Hepatocyte (in vitro differentiated cells): ENCODE measurements around the gene SETD3. TPM values are rescaled to one million over a fixed set of nuclear protein-coding genes. Genes with fewer than 3 reads are reported as not detected.

ENCODE experiments used
- DNase-seq: peaks from one replicate; pipeline ENCODE4 v3.0.0-alpha.2; 2016; ENCODE audit warnings: low spot score
- H2AFZ ChIP-seq: fragments of 200-600 bp; sonication (generic); 2 replicates; pipeline ENCODE4 v1.6.0; 2016; ENCODE audit warnings: antibody characterized with exemption, mild to moderate bottlenecking
- H3K27ac ChIP-seq: fragments of 200-600 bp; sonication (generic); 2 replicates; pipeline ENCODE4 v1.5.1; 2016; ENCODE audit warnings: mild to moderate bottlenecking
- H3K27me3 ChIP-seq: fragments of 200-600 bp; sonication (generic); 2 replicates; pipeline ENCODE4 v1.6.1; 2016
- H3K36me3 ChIP-seq: fragments of 200-600 bp; sonication (generic); replicated peaks from 2 replicates; pipeline ENCODE4 v1.5.1; 2016; ENCODE audit warnings: low read depth; ENCODE audit not compliant: insufficient read depth
- H3K4me1 ChIP-seq: fragments of 200-600 bp; sonication (generic); 2 replicates; pipeline ENCODE4 v1.5.1; 2016; ENCODE audit warnings: mild to moderate bottlenecking, moderate library complexity; ENCODE audit not compliant: insufficient read depth
- H3K4me2 ChIP-seq: fragments of 200-600 bp; sonication (generic); 2 replicates; pipeline ENCODE4 v1.6.0; 2016
- H3K4me3 ChIP-seq: fragments of 200-600 bp; sonication (generic); 2 replicates; pipeline ENCODE4 v1.5.1; 2016; ENCODE audit warnings: mild to moderate bottlenecking
- H3K79me2 ChIP-seq: fragments of 200-600 bp; sonication (generic); 2 replicates; pipeline ENCODE4 v1.6.0; 2017; ENCODE audit warnings: mild to moderate bottlenecking
- H3K9me2 ChIP-seq: fragments of 200-600 bp; sonication (generic); replicated peaks from 2 replicates; pipeline ENCODE4 v1.6.0; 2017; ENCODE audit warnings: mild to moderate bottlenecking; ENCODE audit not compliant: insufficient read depth
- H3K9me3 ChIP-seq: fragments of 200-600 bp; sonication (generic); 2 replicates; pipeline ENCODE4 v1.5.1; 2016; ENCODE audit warnings: low read depth, mild to moderate bottlenecking
- H4K20me1 ChIP-seq: fragments of 200-600 bp; sonication (generic); 2 replicates; pipeline ENCODE4 v1.6.0; 2016; ENCODE audit warnings: mild to moderate bottlenecking; ENCODE audit not compliant: insufficient read depth, poor library complexity, severe bottlenecking
- EZH2 ChIP-seq: fragments of 200-600 bp; sonication (generic); IDR thresholded peaks from 2 replicates; pipeline ENCODE4 v1.6.1; 2016; ENCODE audit warnings: antibody characterized with exemption, mild to moderate bottlenecking, borderline replicate concordance
- EZH2phosphoT487 ChIP-seq: fragments of 200-600 bp; sonication (generic); IDR thresholded peaks from one replicate; pipeline ENCODE4 v1.6.1; 2018; ENCODE audit warnings: antibody characterized with exemption, mild to moderate bottlenecking, low read depth, moderate library complexity; ENCODE audit not compliant: unreplicated experiment, severe bottlenecking
- WGBS: methylation state at CpG from one replicate; pipeline ENCODE4 v1.1.6; 2016; ENCODE audit warnings: low lambda C conversion rate; ENCODE audit errors: missing lambda C conversion rate; 5-methylcytosine and 5-hydroxymethylcytosine counted together
- polyA plus RNA-seq: library from polyadenylated mRNA; unstranded; fragments of >200 nt; fragmentation: Nextera tagmentation; extraction: Ambion mirVana; gene quantifications from 2 replicates; pipeline ENCODE4 v1.2.1, GENCODE V29; 2016
- total RNA-seq: library from RNA; depleted of rRNA; stranded (reverse); fragments of >200 nt; gene quantifications from 2 replicates; pipeline ENCODE4 v1.2.3, GENCODE V29; 2014
- TF ChIP-seq, protein P1 (sequence below): fragments of 200-600 bp; sonication (generic); IDR thresholded peaks from 2 replicates; pipeline ENCODE4 v1.5.1; 2016; ENCODE audit warnings: antibody characterized with exemption, mild to moderate bottlenecking; ENCODE audit not compliant: poor library complexity

Gene SETD3
- total and polyA plus RNA-seq, 2 experiments from 2014 or later = 43.6 to 60.2 TPM

DNA sequence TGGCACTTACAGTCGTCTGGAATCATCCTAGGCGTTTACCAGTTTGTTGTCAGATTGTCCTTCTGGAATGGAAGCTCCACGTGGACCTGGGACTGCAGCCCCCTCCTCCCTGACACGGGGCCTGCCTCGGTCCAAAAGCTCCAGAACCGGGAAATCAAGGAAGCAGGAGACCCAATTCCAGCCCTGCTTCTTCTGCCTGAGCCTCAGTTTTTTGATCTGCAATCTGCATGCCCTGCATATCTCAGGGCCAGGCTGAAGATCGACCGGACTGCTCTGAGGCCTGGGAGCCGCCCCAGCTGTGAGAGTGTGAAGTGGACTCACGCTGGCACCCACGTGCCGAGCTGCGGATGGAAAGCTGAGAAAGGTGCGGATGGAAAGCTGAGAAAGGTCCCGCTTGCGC, 98.6 kb downstream of the SETD3 start:
- WGBS = 74% methylated on average over 16 of the region's 16 CpGs
- no peaks in the 10 kb centered on the region for H3K36me3 ChIP-seq
- H3K27me3 ChIP-seq = no peaks in the 10 kb centered on the region
- H3K9me3 ChIP-seq = no peaks in the 10 kb centered on the region
- no peak overlapping the region for H3K4me2 ChIP-seq
- H3K27ac ChIP-seq = no peak overlapping the region
- H4K20me1 ChIP-seq = no peaks in the 10 kb centered on the region
- H3K4me1 ChIP-seq = no peaks in the 10 kb centered on the region
- no peaks in the 10 kb centered on the region for H3K9me2 ChIP-seq
- DNase-seq = no peak
- H3K4me3 ChIP-seq = no peak overlapping the region
- H2AFZ ChIP-seq = no peak overlapping the region
- H3K79me2 ChIP-seq = no peaks in the 10 kb centered on the region
- no peak for TF ChIP-seq EZH2phosphoT487

DNA sequence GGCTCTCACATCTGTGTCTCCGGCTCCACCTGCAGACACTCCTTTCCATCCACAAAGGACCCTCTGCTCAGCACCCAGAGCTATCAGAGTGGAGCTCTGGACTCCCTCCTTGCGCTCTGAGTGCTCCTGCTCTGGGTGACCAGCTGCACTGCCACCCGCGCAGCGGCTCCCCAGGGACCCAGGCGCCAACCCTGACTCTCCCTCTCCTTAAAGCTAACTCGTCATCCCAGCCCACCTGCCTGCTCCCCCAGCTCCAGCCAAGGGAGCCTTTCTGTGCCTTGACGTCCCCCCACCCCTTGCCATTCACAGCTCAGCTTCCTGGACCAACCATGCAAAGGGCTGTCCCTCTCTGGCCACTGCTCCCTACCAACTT, 99.0 kb downstream of the SETD3 start:
- no peak overlapping the region for H3K4me2 ChIP-seq

DNA sequence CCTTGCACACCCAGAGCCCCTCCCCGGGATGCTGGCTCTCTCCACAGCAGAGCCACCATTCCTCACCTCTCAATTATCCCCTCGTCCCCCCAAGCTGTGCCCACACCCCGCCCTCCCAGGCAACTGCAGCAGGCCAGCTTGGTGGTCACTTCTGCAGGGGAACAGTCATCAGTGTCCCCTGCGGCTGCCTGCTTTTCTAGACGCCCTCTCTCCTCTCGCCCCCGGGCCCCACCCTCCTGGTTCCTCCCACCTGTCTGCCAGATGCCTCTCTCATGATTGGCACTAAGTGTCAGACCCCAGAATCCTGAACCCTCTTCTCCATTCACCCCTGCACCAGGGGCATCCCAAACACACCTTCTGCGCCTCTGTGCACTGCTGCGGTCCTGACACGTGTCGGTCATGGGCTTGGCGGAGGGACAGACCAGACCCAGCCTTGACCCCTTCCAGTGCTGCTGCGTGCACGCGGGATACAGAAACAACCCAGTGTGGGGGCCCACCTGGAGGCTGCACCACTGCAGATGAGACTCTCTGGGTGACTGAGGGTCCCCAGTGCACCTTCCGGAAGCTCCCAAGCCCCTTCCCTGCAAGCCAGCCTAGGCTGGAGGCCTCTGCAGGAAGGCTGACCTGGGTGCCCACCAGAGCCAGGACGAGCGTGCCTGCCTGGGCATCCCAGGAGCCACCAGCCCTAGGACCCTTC, 99.5 kb downstream of the SETD3 start:
- Histone ChIP-seq H3K4me3 (no peak overlapping the region), H3K27ac (no peak overlapping the region), H3K27me3 (no peaks in the 10 kb centered on the region), H3K36me3 (no peaks in the 10 kb centered on the region), H3K9me2 (no peaks in the 10 kb centered on the region), H3K79me2 (no peaks in the 10 kb centered on the region), H3K9me3 (no peaks in the 10 kb centered on the region), H3K4me1 (no peaks in the 10 kb centered on the region), H4K20me1 (no peaks in the 10 kb centered on the region), H2AFZ (no peak overlapping the region), H3K4me2 (no peak overlapping the region)
- no peak for TF ChIP-seq EZH2
- TF ChIP-seq EZH2phosphoT487 = no peak
- TF ChIP-seq, protein P1, sequence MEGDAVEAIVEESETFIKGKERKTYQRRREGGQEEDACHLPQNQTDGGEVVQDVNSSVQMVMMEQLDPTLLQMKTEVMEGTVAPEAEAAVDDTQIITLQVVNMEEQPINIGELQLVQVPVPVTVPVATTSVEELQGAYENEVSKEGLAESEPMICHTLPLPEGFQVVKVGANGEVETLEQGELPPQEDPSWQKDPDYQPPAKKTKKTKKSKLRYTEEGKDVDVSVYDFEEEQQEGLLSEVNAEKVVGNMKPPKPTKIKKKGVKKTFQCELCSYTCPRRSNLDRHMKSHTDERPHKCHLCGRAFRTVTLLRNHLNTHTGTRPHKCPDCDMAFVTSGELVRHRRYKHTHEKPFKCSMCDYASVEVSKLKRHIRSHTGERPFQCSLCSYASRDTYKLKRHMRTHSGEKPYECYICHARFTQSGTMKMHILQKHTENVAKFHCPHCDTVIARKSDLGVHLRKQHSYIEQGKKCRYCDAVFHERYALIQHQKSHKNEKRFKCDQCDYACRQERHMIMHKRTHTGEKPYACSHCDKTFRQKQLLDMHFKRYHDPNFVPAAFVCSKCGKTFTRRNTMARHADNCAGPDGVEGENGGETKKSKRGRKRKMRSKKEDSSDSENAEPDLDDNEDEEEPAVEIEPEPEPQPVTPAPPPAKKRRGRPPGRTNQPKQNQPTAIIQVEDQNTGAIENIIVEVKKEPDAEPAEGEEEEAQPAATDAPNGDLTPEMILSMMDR = no peak
- no peak for DNase-seq
- 86% methylated on average over 17 of the region's 18 CpGs for WGBS

More for the DNA sequence above, 99.0 kb downstream of the SETD3 start:
- Histone ChIP-seq H3K4me3 (no peak overlapping the region), H2AFZ (no peak overlapping the region), H4K20me1 (no peaks in the 10 kb centered on the region), H3K9me2 (no peaks in the 10 kb centered on the region), H3K27me3 (no peaks in the 10 kb centered on the region), H3K4me1 (no peaks in the 10 kb centered on the region), H3K27ac (no peak overlapping the region), H3K36me3 (no peaks in the 10 kb centered on the region), H3K79me2 (no peaks in the 10 kb centered on the region), H3K9me3 (no peaks in the 10 kb centered on the region)
- 84% methylated on average over 8 of the region's 8 CpGs for WGBS
- TF ChIP-seq EZH2 (no peak), EZH2phosphoT487 (no peak)
- TF ChIP-seq, protein P1 = no peak
- DNase-seq = no peak

DNA sequence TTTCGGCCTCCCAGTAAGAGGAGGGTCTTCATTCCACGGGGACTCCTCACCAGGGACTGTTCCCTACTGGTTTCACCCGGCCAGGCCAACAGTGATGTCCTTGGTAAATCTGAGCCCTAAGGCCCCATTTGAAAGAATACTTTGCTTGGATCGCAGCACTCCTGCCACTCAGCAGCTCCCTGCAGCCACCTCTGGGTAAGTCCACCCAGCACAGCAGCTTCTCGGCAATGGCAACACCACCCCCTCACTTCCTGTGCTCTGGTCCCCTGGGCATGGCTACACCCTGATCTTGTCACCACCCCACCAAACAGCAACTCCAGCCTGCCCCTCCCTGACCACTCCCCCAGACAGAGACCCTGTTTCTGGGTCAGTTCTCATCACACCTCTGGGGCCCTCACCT, 100.3 kb downstream of the SETD3 start:
- Histone ChIP-seq H3K36me3 (no peaks in the 10 kb centered on the region), H4K20me1 (no peaks in the 10 kb centered on the region), H3K4me1 (no peaks in the 10 kb centered on the region), H2AFZ (no peak overlapping the region), H3K27ac (no peak overlapping the region), H3K4me2 (no peak overlapping the region), H3K9me2 (no peaks in the 10 kb centered on the region), H3K4me3 (no peak overlapping the region), H3K27me3 (no peaks in the 10 kb centered on the region), H3K79me2 (no peaks in the 10 kb centered on the region), H3K9me3 (no peaks in the 10 kb centered on the region)
- no peak for DNase-seq
- TF ChIP-seq, protein P1 = no peak
- TF ChIP-seq EZH2phosphoT487 (no peak), EZH2 (no peak)
- WGBS = 67% methylated on average over 5 of the region's 5 CpGs
